ENCODE measurements around the gene MMP21.

GRCh38 chr10:125797994-125798662 is 22.5 kb upstream of the MMP21 start:
- no peak for TF ChIP-seq ARNT (IDR thresholded peaks at IDR 0.05)
- TF ChIP-seq SUZ12 (IDR thresholded peaks at IDR 0.05): no peak
- TF ChIP-seq PKNOX1 (IDR thresholded peaks at IDR 0.05): no peak
- TF ChIP-seq CTBP1 (IDR thresholded peaks at IDR 0.05; ENCODE audit: borderline replicate concordance): no peak
- no peak for TF ChIP-seq BHLHE40 (IDR thresholded peaks at IDR 0.05; ENCODE audit: borderline replicate concordance)
- no peak for TF ChIP-seq L3MBTL2 (conservative IDR thresholded peaks at IDR 0.05)
- no peak for TF ChIP-seq FOXA1 (IDR thresholded peaks at IDR 0.05)
- TF ChIP-seq FOXK2 (IDR thresholded peaks at IDR 0.05): no peak
- no peak for TF ChIP-seq HDGF (IDR thresholded peaks at IDR 0.05; ENCODE audit: borderline replicate concordance)
- TF ChIP-seq FOXM1 (IDR thresholded peaks at IDR 0.05; ENCODE audit: borderline replicate concordance): no peak
- TF ChIP-seq SP1 (IDR thresholded peaks at IDR 0.05): no peak
- TF ChIP-seq NFRKB (IDR thresholded peaks at IDR 0.05): no peak
